SJCRH30 (cell line): ENCODE measurements around the gene CTNNA3. TPM values are rescaled to one million over a fixed set of nuclear protein-coding genes. Genes with fewer than 3 reads are reported as not detected.

ENCODE experiments used
- DNase-seq, 2 experiments: peaks; one replicate each; pipeline ENCODE4 v3.0.0-alpha.2; 2015 to 2020
- H3K27ac ChIP-seq: fragments of 250-450 bp; sonication (Bioruptor Pico); 2 replicates; pipeline ENCODE4 v1.5.1; 2020; ENCODE audit warnings: mild to moderate bottlenecking, moderate library complexity
- H3K27me3 ChIP-seq: fragments of 250-450 bp; sonication (Bioruptor Pico); 2 replicates; pipeline ENCODE4 v1.5.1; 2020; ENCODE audit warnings: mild to moderate bottlenecking, moderate library complexity
- H3K36me3 ChIP-seq: fragments of 250-450 bp; sonication (Bioruptor Pico); 2 replicates; pipeline ENCODE4 v1.5.1; 2020; ENCODE audit warnings: mild to moderate bottlenecking, moderate library complexity
- H3K4me1 ChIP-seq: fragments of 250-450 bp; sonication (Bioruptor Pico); 2 replicates; pipeline ENCODE4 v1.5.1; 2020; ENCODE audit warnings: mild to moderate bottlenecking, moderate library complexity
- H3K4me3 ChIP-seq: fragments of 250-450 bp; sonication (Bioruptor Pico); 2 replicates; pipeline ENCODE4 v1.5.1; 2020; ENCODE audit warnings: mild to moderate bottlenecking, moderate library complexity
- H3K9me3 ChIP-seq: fragments of 250-450 bp; sonication (Bioruptor Pico); replicated peaks from 2 replicates; pipeline ENCODE4 v1.5.1; 2020; ENCODE audit warnings: mild to moderate bottlenecking, moderate library complexity
- total RNA-seq: library from RNA; depleted of rRNA; stranded (reverse); fragments of >200 nt; shearing (Covaris generic); gene quantifications from 2 replicates; pipeline ENCODE4 v1.2.3, GENCODE V29; 2014

Gene CTNNA3
- total RNA-seq, 1 experiment from 2014 or later = 2.7 TPM

DNA sequence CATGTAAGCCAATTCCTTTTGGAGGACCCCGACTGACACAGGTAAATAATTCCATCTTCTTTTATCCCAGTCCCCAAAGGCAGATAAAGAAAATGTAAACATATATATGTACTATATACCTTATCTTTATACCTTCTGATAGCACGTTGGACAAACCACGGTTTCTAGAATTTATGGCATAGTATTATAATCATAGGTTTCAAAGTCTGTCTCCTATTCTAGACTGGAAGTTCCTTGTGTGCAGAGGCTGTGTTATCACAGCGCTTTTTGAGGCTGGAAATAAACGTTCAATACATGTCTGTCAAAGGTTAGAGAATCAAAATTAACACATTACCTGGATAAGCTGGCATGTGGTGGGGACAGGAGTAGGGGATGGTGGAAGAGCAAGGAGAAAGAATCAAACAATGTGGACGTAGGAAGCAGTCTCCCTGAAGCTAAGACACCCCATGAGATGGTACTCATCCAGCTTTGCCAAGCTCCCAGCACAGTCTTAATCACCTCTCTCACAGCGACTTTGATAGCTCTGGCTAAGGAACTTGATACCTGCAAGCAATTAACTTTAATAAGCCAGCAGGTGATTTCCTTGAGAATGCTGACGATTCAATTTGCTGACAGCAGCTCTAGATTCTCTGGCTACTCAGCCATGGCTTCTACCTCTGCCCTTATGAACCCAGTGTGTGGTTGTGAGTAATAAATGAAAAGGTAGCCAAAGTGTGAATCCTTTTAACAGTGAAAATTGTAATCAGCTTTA is 978.6 kb downstream of the CTNNA3 start:
- H3K27me3 ChIP-seq = no peaks in the 10 kb centered on the region
- H3K36me3 ChIP-seq = no peaks in the 10 kb centered on the region
- no peaks in the 10 kb centered on the region for H3K4me1 ChIP-seq
- no peaks in the 10 kb centered on the region for H3K9me3 ChIP-seq
- no peak overlapping the region for H3K4me3 ChIP-seq
- no peak overlapping the region for H3K27ac ChIP-seq
- no peak for DNase-seq

DNA sequence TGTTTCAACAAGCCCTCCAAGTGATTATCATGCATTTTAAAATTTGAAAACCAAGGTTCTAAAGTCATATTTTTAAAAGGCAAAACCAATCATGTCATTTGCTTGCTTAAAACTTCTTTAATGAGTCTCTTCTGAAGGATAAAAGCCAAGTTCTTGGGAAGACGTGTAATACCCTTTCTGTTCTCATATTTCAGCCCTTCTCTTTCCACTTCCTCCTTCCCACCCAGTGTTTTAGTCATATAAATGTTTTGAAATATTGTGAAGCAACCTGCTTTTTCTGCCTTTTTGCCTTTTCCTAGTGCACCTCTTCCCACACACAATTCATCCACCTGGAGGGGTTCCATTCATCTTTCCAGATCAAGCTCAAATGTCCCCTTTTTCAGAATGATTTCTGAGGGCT is 981.3 kb downstream of the CTNNA3 start:
- DNase-seq = no peak
- H3K27me3 ChIP-seq = no peaks in the 10 kb centered on the region

DNA sequence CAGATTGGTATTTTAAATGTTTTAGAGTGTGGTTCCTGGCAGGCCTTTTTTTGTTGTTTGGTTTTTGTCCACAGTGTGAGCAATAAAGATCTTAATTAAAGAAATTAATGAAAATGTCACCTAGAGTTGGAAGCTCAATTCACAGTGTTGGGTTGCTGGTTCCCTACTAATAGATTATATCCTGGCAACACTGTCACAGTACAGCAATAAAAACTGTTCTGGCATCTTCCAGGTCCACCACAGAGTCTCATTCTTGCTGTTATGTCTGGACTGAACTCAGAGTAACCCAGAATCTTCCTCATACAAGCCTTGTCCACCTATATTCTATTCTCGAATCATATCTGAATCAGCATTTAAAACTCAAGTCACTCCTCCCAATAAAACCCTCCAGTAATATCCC is 982.6 kb downstream of the CTNNA3 start:
- Histone ChIP-seq H3K27me3 (no peaks in the 10 kb centered on the region), H3K4me1 (no peaks in the 10 kb centered on the region), H3K36me3 (no peaks in the 10 kb centered on the region), H3K9me3 (no peaks in the 10 kb centered on the region), H3K27ac (no peak overlapping the region), H3K4me3 (no peak overlapping the region)
- DNase-seq = no peak

More for the DNA sequence above, 981.3 kb downstream of the CTNNA3 start:
- no peak overlapping the region for H3K27ac ChIP-seq
- no peak overlapping the region for H3K4me3 ChIP-seq
- no peaks in the 10 kb centered on the region for H3K4me1 ChIP-seq
- H3K9me3 ChIP-seq = no peaks in the 10 kb centered on the region
- no peaks in the 10 kb centered on the region for H3K36me3 ChIP-seq

DNA sequence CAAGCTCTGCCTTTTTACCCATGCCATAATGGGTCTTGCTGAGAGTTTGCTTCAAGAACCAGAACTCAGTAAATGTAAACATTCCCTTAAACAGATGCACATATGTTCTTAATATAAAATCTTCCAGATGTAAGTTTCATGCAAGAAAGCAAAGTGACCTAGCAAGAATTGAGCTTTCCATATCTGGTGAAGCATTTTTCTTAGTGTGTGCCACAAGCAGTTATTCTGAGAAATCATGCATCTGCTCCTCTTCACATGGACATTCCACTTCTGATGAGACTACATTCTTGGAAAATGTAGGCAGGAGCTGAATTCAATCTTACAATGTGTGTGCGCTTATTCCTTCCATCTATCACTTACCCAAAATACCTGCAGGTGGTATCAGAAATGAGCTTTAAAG is 997.9 kb downstream of the CTNNA3 start:
- Histone ChIP-seq H3K36me3 (no peaks in the 10 kb centered on the region), H3K4me3 (no peak overlapping the region), H3K27me3 (no peaks in the 10 kb centered on the region), H3K9me3 (no peaks in the 10 kb centered on the region), H3K27ac (no peak overlapping the region), H3K4me1 (no peaks in the 10 kb centered on the region)
- DNase-seq = no peak

DNA sequence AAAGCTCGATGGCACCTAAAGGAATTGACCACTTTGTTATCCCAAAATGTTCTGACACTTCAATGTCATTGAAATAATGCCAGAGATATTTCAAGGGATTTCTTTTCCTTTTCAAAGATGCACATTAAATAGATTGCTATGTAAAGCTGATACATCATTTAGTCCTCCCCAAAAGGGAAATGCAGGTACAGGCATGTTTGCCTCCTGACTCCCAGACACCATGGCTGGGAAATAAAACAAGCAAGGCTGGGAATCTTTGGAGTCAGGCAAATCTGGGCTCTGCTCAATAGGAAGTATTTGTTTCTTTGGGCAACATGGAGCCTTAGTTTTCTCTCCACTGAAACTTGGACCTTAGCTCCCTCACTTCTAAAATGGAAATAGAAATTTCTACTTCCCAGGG is 1000.9 kb downstream of the CTNNA3 start:
- H3K27ac ChIP-seq = no peak overlapping the region
- no peaks in the 10 kb centered on the region for H3K9me3 ChIP-seq
- H3K4me1 ChIP-seq = no peaks in the 10 kb centered on the region
- DNase-seq = no peak
- no peaks in the 10 kb centered on the region for H3K36me3 ChIP-seq
- no peaks in the 10 kb centered on the region for H3K27me3 ChIP-seq
- no peak overlapping the region for H3K4me3 ChIP-seq

DNA sequence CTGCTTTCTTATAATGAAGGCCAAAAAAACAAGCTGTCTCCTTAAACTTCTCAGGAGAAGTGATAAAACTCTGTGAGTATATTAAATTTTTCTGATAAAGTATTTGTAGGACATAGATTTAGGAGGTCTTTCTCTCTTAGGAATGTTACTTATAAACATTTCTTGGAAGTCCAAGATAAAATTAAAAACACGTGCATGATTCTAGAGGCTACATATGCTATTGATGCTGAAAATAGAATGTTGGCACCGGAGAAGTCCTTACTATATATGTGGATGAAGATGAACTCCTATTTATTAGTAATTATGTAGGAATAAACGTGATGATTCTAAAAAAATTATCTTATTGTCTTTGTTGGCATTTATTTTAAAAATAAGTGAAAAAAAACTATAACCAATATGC is 1011.4 kb downstream of the CTNNA3 start:
- Histone ChIP-seq H3K27ac (no peak overlapping the region), H3K27me3 (no peaks in the 10 kb centered on the region), H3K4me1 (no peaks in the 10 kb centered on the region), H3K36me3 (no peaks in the 10 kb centered on the region), H3K9me3 (no peaks in the 10 kb centered on the region), H3K4me3 (no peak overlapping the region)
- DNase-seq = no peak

DNA sequence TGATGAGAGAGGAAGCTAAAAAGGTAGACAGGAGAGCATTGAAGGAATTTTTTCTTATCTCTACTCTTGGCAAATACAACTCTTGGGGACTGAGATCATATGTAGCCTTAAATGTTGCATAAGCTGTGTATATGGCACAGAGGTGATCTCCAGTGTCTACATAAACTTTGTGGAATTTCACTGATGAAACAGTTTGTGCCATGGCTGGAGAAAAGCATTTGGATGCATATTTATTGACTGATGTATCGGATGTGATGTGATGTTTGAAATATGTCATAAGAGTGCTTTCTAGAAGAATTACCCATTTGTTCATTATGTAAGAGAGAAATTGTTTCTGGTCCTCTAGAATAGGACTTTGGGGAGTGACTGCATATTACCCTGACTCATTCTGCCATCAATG is 1015.1 kb downstream of the CTNNA3 start:
- Histone ChIP-seq H3K27ac (no peak overlapping the region), H3K36me3 (no peaks in the 10 kb centered on the region), H3K4me3 (no peak overlapping the region), H3K4me1 (no peaks in the 10 kb centered on the region), H3K9me3 (no peaks in the 10 kb centered on the region), H3K27me3 (no peaks in the 10 kb centered on the region)
- DNase-seq = no peak

DNA sequence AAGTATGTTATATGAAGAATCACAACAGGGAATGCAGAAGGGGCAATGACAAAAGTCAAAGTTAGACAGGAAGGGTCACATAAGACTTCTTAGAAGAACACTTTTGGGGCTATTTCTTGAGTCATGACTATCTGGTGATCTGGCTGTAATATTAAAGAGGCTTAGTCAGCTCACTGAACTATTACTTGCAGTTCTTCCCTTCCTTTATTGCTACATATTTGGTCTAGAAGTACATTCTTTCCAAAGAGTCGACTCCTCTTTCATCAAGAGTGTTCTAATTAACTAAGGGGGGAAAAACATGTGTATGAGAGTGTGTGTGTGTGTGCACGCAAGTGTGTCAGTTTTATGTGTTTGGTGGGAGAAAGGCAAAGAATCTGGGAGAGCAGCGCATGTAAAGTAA is 1017.5 kb downstream of the CTNNA3 start:
- Histone ChIP-seq H3K4me1 (no peaks in the 10 kb centered on the region), H3K4me3 (no peak overlapping the region), H3K27ac (no peak overlapping the region), H3K36me3 (no peaks in the 10 kb centered on the region), H3K9me3 (no peaks in the 10 kb centered on the region), H3K27me3 (no peaks in the 10 kb centered on the region)
- DNase-seq = no peak

DNA sequence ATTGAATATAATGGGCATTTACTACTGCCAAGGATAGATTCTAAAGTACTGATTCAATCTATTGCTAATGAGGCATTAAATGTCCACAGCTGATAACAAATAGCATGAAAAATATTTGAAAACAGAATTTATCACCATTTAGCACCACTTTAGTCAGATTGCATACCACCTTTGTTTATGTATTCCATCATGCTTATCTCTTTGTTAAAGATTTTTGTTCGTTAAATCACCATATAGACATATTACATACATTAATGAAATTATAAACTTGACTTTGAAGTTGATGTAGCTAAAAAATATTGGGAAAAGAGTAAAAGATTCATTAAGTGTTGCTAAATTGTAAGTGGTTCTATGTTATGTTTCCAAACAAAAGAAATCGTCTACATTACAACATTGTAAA is 1022.9 kb downstream of the CTNNA3 start:
- no peaks in the 10 kb centered on the region for H3K4me1 ChIP-seq
- no peak overlapping the region for H3K4me3 ChIP-seq
- no peaks in the 10 kb centered on the region for H3K36me3 ChIP-seq
- H3K9me3 ChIP-seq = no peaks in the 10 kb centered on the region
- no peaks in the 10 kb centered on the region for H3K27me3 ChIP-seq
- DNase-seq = no peak
- no peak overlapping the region for H3K27ac ChIP-seq

DNA sequence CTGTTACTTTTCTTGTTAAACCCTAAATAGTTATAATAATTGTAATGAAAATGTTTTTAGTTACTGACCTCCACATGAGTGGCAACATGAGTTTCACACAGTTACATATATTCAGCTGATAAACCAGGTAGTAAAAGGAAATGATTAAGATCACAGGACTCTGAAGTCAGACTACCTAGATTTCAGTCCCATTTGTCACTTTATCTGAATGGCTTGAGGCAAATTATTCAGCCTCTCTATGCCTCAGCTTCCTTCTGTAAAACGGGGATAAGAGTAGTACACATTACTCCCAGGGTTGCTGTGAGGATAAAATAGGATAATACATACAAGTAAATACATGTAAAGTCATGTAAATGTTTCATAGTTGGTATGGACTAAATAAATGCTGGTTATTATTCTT is 1024.4 kb downstream of the CTNNA3 start:
- H3K9me3 ChIP-seq = no peaks in the 10 kb centered on the region
- H3K36me3 ChIP-seq = no peaks in the 10 kb centered on the region
- no peaks in the 10 kb centered on the region for H3K27me3 ChIP-seq
- H3K4me3 ChIP-seq = no peak overlapping the region
- H3K4me1 ChIP-seq = no peaks in the 10 kb centered on the region
- DNase-seq = no peak
- no peak overlapping the region for H3K27ac ChIP-seq

DNA sequence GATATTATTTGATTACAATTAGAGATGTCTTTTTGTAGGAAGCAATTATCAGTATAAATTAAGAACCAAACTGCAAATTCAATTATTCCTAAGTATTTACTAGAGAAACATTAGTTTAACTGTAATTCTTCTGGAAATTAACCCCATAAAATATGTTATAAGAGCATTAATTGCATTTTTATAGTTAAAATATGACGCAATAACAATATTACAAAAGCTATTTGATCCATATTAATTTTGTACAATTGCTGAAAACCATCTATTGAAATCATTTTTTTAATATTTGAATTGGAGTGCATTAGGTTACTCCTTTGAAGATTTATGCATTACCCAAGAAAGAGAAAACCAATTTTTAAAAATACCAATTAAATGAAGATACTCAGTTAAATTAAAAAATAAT is 1024.9 kb downstream of the CTNNA3 start:
- DNase-seq = no peak
- Histone ChIP-seq H3K27me3 (no peaks in the 10 kb centered on the region), H3K4me1 (no peaks in the 10 kb centered on the region), H3K27ac (no peak overlapping the region), H3K36me3 (no peaks in the 10 kb centered on the region), H3K9me3 (no peaks in the 10 kb centered on the region), H3K4me3 (no peak overlapping the region)

DNA sequence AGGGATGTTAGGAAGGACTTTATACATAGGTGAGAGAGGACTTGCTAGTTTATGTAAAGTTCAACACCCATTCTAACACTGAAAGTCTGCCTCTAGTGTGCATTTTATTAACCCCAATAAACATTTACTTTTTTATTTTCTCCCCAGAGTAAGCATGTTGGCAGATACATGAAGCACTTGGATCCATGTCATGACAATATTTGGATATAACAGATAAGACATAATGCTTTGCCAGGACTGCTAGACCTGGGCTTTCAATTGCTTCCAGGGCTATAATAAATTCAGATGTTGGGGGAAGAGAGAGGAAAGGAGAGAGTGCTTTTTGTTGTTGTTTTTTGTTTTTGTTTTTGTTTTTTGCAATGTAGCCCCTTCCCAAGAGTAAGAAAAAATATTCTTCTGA is 1039.5 kb downstream of the CTNNA3 start:
- no peak for DNase-seq
- Histone ChIP-seq H3K4me3 (no peak overlapping the region), H3K27ac (no peak overlapping the region), H3K4me1 (no peaks in the 10 kb centered on the region), H3K9me3 (no peaks in the 10 kb centered on the region), H3K27me3 (no peaks in the 10 kb centered on the region), H3K36me3 (no peaks in the 10 kb centered on the region)

DNA sequence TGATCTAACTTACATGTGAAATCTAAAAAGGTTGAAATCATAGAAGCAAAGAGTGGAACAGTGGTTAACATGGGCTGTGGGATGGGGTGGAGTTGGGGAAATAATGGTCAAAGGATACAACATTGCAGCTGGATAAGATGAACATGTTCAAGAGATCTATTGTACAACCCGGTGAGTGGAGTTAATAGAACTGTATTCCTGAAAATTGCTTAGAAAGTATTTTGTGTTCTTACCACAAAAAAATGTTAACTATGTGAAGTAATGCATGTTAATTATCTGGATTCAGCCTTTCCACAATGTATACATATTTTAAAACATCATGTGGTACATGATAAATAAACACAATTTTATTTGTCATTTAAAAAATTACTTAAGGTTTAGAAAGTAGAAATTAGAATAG is 1041.1 kb downstream of the CTNNA3 start:
- no peaks in the 10 kb centered on the region for H3K27me3 ChIP-seq
- no peaks in the 10 kb centered on the region for H3K4me1 ChIP-seq
- no peaks in the 10 kb centered on the region for H3K36me3 ChIP-seq
- no peaks in the 10 kb centered on the region for H3K9me3 ChIP-seq
- H3K27ac ChIP-seq = no peak overlapping the region
- H3K4me3 ChIP-seq = no peak overlapping the region
- DNase-seq = no peak

DNA sequence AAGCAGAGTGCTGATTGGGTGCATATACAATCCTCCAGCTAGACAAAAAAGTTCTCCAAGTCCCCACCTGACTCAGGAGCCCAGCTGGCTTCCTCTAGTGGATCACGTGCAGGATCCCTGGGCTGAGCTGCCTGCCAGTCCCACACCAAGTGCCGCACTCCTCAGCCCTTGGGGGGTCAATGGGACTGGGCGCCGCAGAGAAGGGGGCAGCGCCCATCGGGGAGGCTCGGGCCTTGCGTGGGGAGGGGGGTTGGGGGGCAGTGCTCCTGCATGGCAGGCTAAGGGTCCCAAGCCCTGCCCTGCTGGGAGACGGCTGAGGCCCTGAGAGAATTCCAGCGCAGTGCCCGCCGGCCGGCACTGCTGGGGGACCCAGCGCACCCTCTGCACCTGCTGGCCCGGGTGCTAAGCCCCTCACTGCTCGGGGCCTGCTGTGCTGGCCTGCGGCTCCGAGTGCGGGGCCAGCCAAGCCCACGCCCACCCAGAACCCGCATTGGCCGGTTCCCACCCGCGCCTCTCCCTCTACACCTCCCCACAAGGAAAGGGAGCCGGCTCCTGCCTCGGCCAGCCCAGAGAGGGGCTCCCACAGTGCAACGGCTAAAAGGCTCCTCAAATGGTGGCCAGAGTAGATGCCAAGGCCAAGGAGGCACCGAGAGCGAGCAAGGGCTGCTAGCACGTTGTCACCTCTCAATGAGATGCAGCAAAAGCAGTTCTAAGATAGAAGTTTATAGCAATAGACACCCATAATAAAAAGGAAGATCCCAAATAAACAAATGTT is 1044.5 kb downstream of the CTNNA3 start:
- no peak overlapping the region for H3K27ac ChIP-seq
- no peaks in the 10 kb centered on the region for H3K27me3 ChIP-seq
- H3K4me3 ChIP-seq = no peak overlapping the region
- H3K9me3 ChIP-seq = no peaks in the 10 kb centered on the region
- DNase-seq = no peak
- no peaks in the 10 kb centered on the region for H3K36me3 ChIP-seq
- no peaks in the 10 kb centered on the region for H3K4me1 ChIP-seq

DNA sequence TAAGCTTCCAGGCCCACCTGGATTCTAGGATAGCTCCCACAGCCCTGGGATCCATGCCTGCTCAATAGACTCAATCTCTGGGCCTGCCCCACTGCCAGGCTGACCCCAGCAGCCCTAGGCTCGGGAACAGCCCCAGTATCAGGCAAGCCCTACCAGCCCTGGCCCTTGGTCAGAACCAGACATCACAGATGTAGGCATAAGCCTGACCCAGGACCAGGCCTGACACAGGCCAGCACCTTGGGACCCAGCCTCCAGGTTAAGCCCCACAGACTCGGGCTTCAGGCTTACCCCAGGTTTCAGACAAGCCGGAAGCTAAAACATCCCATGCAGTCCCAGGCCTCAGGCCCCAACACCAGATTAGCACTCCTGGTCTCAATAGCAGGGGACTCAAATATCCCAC is 1046.4 kb downstream of the CTNNA3 start:
- Histone ChIP-seq H3K36me3 (no peaks in the 10 kb centered on the region), H3K27me3 (no peaks in the 10 kb centered on the region), H3K9me3 (no peaks in the 10 kb centered on the region), H3K4me1 (no peaks in the 10 kb centered on the region), H3K27ac (no peak overlapping the region), H3K4me3 (no peak overlapping the region)
- no peak for DNase-seq

DNA sequence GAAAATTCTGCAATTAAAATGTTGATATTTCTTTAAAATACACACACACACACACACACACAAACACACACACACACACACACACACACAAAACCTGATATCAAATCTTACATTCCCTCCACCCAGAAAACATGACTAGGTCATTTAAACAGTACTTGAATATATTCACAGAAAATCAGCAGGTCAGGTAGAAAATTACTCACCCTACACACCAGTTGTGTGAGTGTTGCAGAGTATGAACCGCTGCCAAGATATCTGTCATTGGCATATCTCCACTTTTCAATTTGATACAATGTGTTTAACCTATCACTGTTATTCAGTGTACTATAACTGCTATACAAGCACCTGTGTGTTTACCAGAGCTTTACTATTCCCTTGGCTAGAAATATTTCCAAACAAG is 1053.8 kb downstream of the CTNNA3 start:
- Histone ChIP-seq H3K4me1 (peaks cover 7% of the 10 kb centered on the region), H3K27me3 (no peaks in the 10 kb centered on the region), H3K27ac (no peak overlapping the region), H3K9me3 (no peaks in the 10 kb centered on the region), H3K36me3 (no peaks in the 10 kb centered on the region), H3K4me3 (no peak overlapping the region)
- DNase-seq = no peak
